AG10803 (cell line): ENCODE data around the gene FGF8.
A peak's percentile ranks its signal among the peaks of the same experiment; 100 is the strongest.

ENCODE experiments used
- DNase-seq: peaks from one replicate; pipeline ENCODE4 v3.0.0; 2010; ENCODE audit warnings: low read depth
- H3K4me3 ChIP-seq: 2 replicates; pipeline ENCODE4 v1.5.1; 2011; ENCODE audit warnings: mild to moderate bottlenecking, low read length, control low read depth
- TF ChIP-seq, protein P1 (sequence below): conservative IDR thresholded peaks from 2 replicates; pipeline ENCODE4 v1.5.1; 2011; ENCODE audit warnings: mild to moderate bottlenecking, low read length, control low read depth, inconsistent platforms

FGF8 gene

DNA sequence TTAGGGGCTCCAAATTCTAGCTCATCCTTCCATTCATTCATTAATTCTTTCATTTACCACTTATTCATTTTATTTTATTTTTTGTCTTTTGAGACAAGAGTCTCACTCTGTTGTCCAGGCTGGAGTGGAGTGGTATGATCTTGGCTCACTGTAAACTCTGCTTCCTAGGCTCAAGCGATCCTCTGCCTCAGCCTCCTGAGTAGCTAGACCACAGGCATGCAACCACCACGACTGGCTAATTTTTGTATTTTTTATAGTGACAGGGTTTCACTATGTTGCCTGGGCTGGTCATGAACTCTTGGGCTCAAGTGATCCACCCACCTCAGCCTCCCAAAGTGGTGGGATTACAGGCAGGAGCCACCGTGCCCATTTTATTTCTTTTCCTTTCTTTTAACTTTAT, 31.6 kb downstream of the FGF8 start:
- no peak overlapping the region for H3K4me3 ChIP-seq
- TF ChIP-seq, protein P1, sequence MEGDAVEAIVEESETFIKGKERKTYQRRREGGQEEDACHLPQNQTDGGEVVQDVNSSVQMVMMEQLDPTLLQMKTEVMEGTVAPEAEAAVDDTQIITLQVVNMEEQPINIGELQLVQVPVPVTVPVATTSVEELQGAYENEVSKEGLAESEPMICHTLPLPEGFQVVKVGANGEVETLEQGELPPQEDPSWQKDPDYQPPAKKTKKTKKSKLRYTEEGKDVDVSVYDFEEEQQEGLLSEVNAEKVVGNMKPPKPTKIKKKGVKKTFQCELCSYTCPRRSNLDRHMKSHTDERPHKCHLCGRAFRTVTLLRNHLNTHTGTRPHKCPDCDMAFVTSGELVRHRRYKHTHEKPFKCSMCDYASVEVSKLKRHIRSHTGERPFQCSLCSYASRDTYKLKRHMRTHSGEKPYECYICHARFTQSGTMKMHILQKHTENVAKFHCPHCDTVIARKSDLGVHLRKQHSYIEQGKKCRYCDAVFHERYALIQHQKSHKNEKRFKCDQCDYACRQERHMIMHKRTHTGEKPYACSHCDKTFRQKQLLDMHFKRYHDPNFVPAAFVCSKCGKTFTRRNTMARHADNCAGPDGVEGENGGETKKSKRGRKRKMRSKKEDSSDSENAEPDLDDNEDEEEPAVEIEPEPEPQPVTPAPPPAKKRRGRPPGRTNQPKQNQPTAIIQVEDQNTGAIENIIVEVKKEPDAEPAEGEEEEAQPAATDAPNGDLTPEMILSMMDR, result no peak
- peak; percentile 2 for DNase-seq

DNA sequence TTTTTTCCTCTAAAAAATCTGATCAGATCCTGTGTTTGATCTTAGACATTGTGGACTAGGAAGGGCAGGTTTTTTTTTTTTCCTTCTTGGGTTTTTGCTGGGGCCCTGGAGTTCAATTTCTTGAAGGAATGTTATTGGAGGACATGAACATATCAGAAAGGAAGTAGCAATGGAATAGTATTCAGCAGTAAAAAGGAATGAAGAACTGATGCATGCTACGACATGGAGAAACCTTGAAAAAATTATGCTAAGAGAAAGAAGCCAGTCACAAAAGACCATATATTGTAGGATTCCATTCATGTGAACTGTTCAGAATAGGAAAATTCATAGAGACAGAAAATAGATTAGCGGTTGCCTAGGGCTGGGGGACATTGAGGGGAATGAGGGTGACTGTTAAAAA, 34.0 kb downstream of the FGF8 start:
- TF ChIP-seq, protein P1, result no peak
- no peak for DNase-seq
- no peak overlapping the region for H3K4me3 ChIP-seq

DNA sequence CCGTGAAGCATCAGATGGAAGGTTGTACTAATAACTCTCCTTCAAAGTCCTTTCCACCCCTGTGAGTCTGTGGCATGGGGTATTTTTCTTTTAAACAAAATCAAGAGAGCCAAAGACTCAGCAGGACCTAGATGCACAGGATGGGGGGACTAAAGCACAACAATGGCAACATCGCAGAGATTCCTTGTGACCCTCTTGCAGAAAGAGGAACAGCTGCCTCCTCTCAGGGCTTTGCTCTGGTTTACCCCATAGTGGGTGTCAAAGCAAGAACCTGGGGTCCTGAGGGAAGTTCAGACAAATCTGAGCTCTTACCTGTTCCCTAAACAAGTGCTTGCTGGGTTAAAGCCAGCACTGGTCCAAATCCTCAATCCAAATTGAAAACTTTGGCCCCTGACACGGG, 39.2 kb downstream of the FGF8 start:
- TF ChIP-seq, protein P1, result no peak
- DNase-seq, result no peak
- H3K4me3 ChIP-seq, result no peak overlapping the region

DNA sequence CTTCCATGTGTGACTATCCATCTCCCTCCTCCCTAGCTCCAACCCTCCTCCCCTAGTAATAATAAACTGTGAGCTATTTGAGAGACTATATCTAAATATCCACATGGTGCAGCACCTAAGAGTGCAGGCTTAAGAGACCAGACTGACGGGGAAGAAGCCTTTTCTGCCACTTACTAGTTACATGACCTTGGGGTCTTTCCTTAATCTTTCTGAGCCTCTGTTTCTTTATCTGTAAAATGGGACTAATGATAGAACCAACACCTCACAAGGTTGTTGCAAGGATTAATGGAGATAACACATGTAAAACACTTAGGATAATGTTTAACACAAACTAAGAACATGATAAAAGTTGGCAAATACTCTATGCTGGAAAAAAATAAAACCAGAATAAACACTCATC, 43.8 kb downstream of the FGF8 start:
- no peak for DNase-seq
- no peak overlapping the region for H3K4me3 ChIP-seq
- TF ChIP-seq, protein P1, result no peak

DNA sequence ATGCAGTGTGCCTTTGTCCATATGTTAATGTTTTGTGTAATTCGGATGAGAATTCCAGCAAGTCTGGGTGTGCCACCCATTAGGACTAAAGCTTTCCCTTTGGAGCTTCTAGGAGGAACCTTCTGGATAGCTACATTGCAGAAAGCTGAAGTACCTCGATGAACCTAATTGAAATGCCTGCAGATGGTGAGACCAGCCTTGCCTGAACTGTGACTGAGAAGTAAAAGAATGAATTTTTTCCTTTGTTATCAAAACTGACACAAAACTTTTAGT, 49.9 kb downstream of the FGF8 start:
- TF ChIP-seq, protein P1, result no peak
- H3K4me3 ChIP-seq, result no peak overlapping the region
- DNase-seq, result no peak

DNA sequence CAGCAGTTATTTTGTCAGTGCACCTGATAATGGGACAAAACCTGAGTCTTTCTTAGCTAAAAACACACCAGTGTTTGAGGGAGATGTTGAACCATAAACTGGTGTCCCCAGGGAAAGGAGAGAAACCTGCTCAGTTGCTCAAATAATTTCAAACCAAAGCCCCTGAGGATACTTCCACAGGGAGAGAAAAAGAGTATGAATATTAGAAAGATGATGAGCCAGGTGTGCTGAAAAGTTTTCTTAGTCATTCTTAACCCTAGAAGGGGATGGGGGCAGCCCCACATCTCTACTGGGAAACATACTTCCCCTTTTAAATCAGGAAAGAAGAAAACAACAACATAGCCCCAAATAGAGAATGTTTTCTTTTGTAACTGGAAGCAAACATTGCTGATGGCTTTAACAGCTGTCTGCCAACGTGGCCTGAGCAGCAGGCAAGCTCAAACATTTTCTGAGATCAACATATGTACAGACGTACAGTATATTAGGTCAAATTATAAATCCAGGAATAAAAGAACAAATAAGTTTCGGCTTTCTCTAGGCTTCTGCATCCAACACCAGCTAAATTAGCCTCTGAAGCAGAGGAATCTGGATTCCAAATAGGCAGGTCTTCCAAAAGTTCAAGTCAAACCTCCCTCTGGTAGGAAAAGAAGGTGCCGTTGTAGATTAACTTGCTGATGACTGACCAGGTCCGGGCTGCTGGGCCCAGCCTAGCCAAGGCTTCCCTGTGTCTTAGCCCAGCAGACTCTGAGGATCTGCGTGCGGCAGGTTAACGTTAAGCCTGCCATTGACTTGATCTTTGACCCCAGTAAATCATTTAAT, 50.4 kb downstream of the FGF8 start:
- no peak for DNase-seq

DNA sequence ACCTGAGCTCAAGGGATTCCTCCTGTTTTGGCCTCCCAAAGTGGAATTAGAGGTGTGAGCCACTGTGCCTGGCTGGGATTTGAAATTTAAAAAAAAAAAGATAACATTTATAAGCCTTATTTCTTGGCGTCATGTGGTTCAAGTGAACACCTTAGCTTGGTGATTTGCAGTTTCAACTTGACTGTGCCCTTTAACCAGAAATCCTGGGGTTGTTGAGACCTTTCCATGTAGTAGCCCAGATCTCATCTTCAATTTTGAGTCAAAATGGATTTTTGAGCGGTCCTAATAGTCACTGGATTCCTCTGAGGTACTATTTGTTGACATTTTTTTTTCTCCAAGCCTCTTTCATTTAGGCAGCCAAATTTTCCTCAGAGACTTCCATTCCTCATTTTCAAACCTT, 51.5 kb downstream of the FGF8 start:
- no peak overlapping the region for H3K4me3 ChIP-seq
- DNase-seq, result no peak
- TF ChIP-seq, protein P1, result no peak

More for the DNA sequence above, 50.4 kb downstream of the FGF8 start:
- TF ChIP-seq, protein P1, result no peak
- no peak overlapping the region for H3K4me3 ChIP-seq
